Measurements from ENCODE around the gene ADGRD1. TPM values are rescaled to one million over a fixed set of nuclear protein-coding genes. Genes with fewer than 3 reads are reported as not detected.

The ADGRD1 gene
- total RNA-seq, 1 donor from 2014 or later = 4.0 TPM

DNA sequence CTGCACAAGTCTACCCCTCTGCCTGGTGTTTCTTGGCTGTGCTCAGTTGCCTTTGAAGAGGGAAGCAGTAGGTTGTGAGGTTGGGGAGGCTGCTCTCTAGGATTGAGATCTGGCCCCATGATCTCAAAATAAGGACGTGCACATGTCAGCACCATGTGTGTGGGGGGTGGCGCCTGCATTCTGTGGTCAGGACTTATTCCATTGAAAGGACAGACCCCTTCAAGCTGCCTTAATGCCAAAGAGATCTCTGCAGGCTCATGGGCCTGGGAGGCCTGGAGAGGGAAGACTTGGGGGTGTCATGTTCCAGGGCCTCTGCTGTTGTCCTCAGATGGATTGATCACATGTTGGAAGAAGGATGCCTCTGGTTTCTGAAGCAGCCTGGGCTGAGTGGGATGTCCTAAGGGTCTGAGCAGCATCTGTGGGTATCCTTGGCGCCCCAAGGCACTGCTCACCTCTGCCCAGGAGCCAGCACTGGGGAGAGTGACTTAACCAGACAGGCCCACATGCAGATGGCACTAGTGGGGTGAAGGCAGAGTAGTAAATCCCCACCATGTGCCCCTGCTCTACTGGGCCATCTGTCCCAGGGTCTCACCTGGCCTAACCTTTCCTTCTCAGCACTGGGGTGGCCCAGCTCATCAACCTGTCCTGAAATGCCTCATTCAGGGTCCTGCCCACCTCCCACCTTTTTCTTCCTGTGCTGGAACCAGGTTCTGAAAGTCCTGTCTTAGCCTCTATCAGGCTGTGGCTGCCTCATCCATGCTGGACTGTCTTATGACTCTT lies 118.9 kb downstream of the ADGRD1 start:
- H3K4me3 Mint-ChIP-seq (ENCODE audit: low read depth) = no peak overlapping the region
- no peaks in the 10 kb centered on the region for H3K27me3 Mint-ChIP-seq
- no peaks in the 10 kb centered on the region for H3K36me3 Mint-ChIP-seq (ENCODE audit: insufficient read depth)
- H3K27ac Mint-ChIP-seq = no peak overlapping the region
- H3K9me3 Mint-ChIP-seq (ENCODE audit: low read depth) = no peaks in the 10 kb centered on the region
- DNase-seq (ENCODE audit: low spot score, unreplicated experiment) = no peak
- TF ChIP-seq, protein P1, sequence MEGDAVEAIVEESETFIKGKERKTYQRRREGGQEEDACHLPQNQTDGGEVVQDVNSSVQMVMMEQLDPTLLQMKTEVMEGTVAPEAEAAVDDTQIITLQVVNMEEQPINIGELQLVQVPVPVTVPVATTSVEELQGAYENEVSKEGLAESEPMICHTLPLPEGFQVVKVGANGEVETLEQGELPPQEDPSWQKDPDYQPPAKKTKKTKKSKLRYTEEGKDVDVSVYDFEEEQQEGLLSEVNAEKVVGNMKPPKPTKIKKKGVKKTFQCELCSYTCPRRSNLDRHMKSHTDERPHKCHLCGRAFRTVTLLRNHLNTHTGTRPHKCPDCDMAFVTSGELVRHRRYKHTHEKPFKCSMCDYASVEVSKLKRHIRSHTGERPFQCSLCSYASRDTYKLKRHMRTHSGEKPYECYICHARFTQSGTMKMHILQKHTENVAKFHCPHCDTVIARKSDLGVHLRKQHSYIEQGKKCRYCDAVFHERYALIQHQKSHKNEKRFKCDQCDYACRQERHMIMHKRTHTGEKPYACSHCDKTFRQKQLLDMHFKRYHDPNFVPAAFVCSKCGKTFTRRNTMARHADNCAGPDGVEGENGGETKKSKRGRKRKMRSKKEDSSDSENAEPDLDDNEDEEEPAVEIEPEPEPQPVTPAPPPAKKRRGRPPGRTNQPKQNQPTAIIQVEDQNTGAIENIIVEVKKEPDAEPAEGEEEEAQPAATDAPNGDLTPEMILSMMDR (IDR thresholded peaks at IDR 0.05; ENCODE audit: unreplicated experiment) = no peak
- H3K4me1 Mint-ChIP-seq (ENCODE audit: low read depth) = no peaks in the 10 kb centered on the region

DNA sequence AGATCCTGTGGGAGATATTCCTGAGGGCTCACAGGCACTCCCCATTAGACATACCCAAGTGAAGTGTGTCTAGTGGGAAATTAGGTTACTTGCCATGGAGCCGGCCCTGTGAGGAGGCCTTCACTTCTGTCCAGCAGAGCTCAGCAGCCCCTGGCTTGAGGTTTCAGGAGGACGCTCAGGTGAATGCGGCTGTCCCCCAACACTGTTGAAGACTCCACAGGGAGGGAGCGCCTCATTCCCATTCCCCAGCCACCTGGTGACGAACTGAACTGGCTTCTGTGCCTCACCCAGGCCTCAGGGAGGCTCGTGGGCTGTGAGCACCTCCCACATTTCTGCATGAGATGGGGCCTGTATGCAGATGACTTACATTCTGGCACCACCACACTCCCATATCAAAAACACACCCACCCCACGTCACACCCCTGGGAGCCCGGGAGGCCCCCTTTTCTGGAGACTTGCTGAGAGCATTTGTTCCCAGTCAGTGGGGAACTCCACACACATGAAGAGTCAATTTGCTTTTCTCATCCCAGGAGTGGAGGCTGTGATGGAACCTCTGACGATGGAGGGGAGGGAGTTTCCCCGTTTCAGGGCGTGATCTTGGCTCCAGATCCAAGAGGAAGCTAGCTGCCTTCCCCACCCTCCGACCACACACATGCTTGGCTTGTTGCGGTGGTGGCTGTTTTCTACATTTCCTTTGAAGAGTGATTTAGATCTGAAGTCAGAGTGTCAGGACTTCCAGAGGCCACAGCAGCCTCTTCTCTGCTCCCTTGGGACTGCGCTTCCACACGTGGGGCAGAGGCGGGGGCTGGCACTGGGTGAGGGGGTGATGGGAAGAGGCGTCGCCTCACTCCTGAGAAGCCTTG lies 120.7 kb downstream of the ADGRD1 start:
- no peak for DNase-seq (ENCODE audit: low spot score, unreplicated experiment)
- Mint-ChIP-seq H3K4me1 (ENCODE audit: low read depth) (no peaks in the 10 kb centered on the region), H3K27ac (no peak overlapping the region), H3K4me3 (ENCODE audit: low read depth) (no peak overlapping the region), H3K36me3 (ENCODE audit: insufficient read depth) (no peaks in the 10 kb centered on the region), H3K9me3 (ENCODE audit: low read depth) (no peaks in the 10 kb centered on the region), H3K27me3 (peaks cover 3% of the 10 kb centered on the region)
- TF ChIP-seq, protein P1 (IDR thresholded peaks at IDR 0.05; ENCODE audit: unreplicated experiment) = no peak

DNA sequence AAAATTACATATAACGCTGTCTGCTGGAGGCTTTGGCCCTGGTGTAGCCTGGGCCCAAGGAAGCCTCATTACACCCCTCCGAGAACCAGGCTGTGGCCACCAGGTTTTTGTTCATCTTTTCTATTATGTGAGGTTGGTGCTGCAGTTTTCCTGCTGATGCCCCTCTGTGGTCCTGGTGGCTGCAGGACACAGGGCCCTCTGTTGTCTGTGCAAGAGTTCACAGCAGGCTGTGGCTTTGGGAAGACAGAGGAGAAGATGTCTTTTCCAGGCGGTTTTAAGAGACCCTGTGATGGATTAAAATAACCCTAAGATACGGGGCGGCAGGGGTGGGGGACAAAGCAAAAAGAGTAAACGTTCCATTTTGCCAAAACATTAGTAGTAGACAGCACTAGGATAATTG lies 121.5 kb downstream of the ADGRD1 start:
- Mint-ChIP-seq H3K4me1 (ENCODE audit: low read depth) (no peaks in the 10 kb centered on the region), H3K4me3 (ENCODE audit: low read depth) (no peak overlapping the region), H3K27ac (no peak overlapping the region), H3K9me3 (ENCODE audit: low read depth) (no peaks in the 10 kb centered on the region), H3K36me3 (ENCODE audit: insufficient read depth) (no peaks in the 10 kb centered on the region), H3K27me3 (peaks cover 3% of the 10 kb centered on the region)
- TF ChIP-seq, protein P1 (IDR thresholded peaks at IDR 0.05; ENCODE audit: unreplicated experiment) = no peak
- no peak for DNase-seq (ENCODE audit: low spot score, unreplicated experiment)

DNA sequence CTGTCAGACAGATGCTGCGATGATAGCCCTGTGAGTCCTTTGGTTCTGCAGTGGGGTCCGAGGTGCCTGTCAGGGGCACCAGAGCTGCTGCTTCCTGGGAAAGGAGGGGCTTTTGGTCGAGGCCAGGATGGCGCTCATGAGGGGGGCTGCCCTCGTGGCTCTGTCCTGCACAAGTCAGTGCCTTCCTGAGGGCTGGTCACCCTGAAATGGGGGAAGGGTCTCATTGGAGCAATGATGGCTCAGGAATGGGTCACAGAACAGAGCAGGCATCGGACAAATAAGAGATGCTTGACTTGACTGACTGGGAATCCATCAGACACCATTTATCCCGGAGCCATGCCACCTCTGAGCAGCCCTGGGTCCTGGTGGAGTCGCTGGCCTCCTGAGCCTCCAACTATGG lies 121.9 kb downstream of the ADGRD1 start:
- H3K27me3 Mint-ChIP-seq = peaks cover 3% of the 10 kb centered on the region
- H3K36me3 Mint-ChIP-seq (ENCODE audit: insufficient read depth) = no peaks in the 10 kb centered on the region
- no peak overlapping the region for H3K27ac Mint-ChIP-seq
- TF ChIP-seq, protein P1 (IDR thresholded peaks at IDR 0.05; ENCODE audit: unreplicated experiment) = no peak
- no peaks in the 10 kb centered on the region for H3K4me1 Mint-ChIP-seq (ENCODE audit: low read depth)
- no peaks in the 10 kb centered on the region for H3K9me3 Mint-ChIP-seq (ENCODE audit: low read depth)
- H3K4me3 Mint-ChIP-seq (ENCODE audit: low read depth) = no peak overlapping the region
- DNase-seq (ENCODE audit: low spot score, unreplicated experiment) = no peak

DNA sequence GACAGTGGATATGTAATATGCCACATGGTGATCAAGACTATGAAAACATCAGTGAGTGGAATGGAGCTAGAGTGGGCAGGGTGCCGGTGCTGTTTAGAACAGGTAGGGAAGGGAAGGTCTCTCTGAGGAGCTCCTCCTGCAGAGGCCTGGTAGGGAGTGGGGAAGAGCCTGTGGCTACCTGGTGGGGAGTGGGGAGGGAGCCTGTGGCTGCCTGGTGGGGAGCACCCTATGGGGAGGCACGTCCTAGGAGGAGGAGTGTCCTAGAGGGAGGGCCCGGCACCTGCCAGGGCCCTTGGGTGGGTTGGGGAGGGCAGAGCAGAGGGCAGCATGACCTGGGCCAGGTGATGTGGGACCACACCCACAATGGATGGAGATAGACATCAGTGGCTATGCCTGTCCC lies 122.6 kb downstream of the ADGRD1 start:
- H3K4me1 Mint-ChIP-seq (ENCODE audit: low read depth) = no peaks in the 10 kb centered on the region
- H3K4me3 Mint-ChIP-seq (ENCODE audit: low read depth) = no peak overlapping the region
- H3K36me3 Mint-ChIP-seq (ENCODE audit: insufficient read depth) = no peaks in the 10 kb centered on the region
- no peaks in the 10 kb centered on the region for H3K9me3 Mint-ChIP-seq (ENCODE audit: low read depth)
- H3K27me3 Mint-ChIP-seq = peaks cover 3% of the 10 kb centered on the region
- DNase-seq (ENCODE audit: low spot score, unreplicated experiment) = no peak
- H3K27ac Mint-ChIP-seq = no peak overlapping the region
- TF ChIP-seq, protein P1 (IDR thresholded peaks at IDR 0.05; ENCODE audit: unreplicated experiment) = no peak
